ENCODE data around the gene MIA3. TPM values are rescaled to one million over a fixed set of nuclear protein-coding genes. Genes with fewer than 3 reads are reported as not detected.

The MIA3 gene
- total and polyA plus RNA-seq, 2 of the 4 experiments (the other 2 are of a cell fraction) = 35.0 to 45.4 TPM

- no peaks in the 10 kb centered on the region for H3K9me1 ChIP-seq (ENCODE audit: insufficient read depth, low read length)
- dilution Hi-C loops (cut with HindIII; ENCODE audit: low sequenced_read_pairs, unreplicated experiment) = no loop called here
- H4K20me1 ChIP-seq (ENCODE audit: insufficient read depth, low read length) = no peaks in the 10 kb centered on the region
- H3K18ac ChIP-seq (ENCODE audit: low read depth, low read length) = no peak overlapping the region
- DNase-seq (no peak), ATAC-seq (ENCODE audit: low read depth) (no peak)
- H3K56ac ChIP-seq (ENCODE audit: extremely low read depth, insufficient read depth, low read length) = no peak overlapping the region
- no peak for TF ChIP-seq CHD1 (IDR thresholded peaks at IDR 0.05; ENCODE audit: low read depth, low read length)
- no peak for TF ChIP-seq USF2 (IDR thresholded peaks at IDR 0.05; ENCODE audit: low read depth, low read length)
- no peak for TF ChIP-seq BHLHE40 (IDR thresholded peaks at IDR 0.05; ENCODE audit: low read depth, low read length)
- TF ChIP-seq CTCF (conservative IDR thresholded peaks at IDR 0.05; ENCODE audit: low read depth, low read length) = no peak
- no peak for TF ChIP-seq CEBPB (IDR thresholded peaks at IDR 0.05; ENCODE audit: low read depth, low read length)
- no peak for TF ChIP-seq NFE2L2 (IDR thresholded peaks at IDR 0.05; ENCODE audit: low read depth, low read length)
- TF ChIP-seq RAD21 (IDR thresholded peaks at IDR 0.05; ENCODE audit: low read length) = no peak
- no peak overlapping the region for H4K91ac ChIP-seq (ENCODE audit: insufficient read depth, low read depth, low read length)
- H3K27ac ChIP-seq (ENCODE audit: insufficient read depth, low read length) = no peak overlapping the region
- no peaks in the 10 kb centered on the region for H3K9me3 ChIP-seq (ENCODE audit: control insufficient read depth, insufficient read depth, low read length)
- no peak overlapping the region for H2BK120ac ChIP-seq (ENCODE audit: low read depth, low read length)
- H3K14ac ChIP-seq (replicated peaks; ENCODE audit: low read depth, low read length) = no peak overlapping the region
- no peak overlapping the region for H4K8ac ChIP-seq (ENCODE audit: low read depth in 2 of 2, low read length in 2 of 2)
- H2AK9ac ChIP-seq (replicated peaks; ENCODE audit: low read depth, low read length, poor library complexity) = no peak overlapping the region
- ChIA-PET CTCF (no interaction called here), POLR2A (ENCODE audit: unreplicated experiment) (no interaction called here)
- H3K9ac ChIP-seq (ENCODE audit: low read depth, low read length) = no peak overlapping the region
- no peak overlapping the region for H2BK5ac ChIP-seq (ENCODE audit: low read depth, low read length, poor library complexity, severe bottlenecking)
- H3K36me3 ChIP-seq (ENCODE audit: control insufficient read depth, insufficient read depth, low read length) = peaks cover 3% of the 10 kb centered on the region; the same call in 1 of the 2 replicates
- no CpG with 5 or more reads among the region's 2 CpGs for WGBS, 2 experiments (ENCODE audit: extremely low coverage in 2 of 2, insufficient read length in 1 of 2)
- in situ Hi-C loops (cut with MboI; ENCODE audit: low sequenced_read_pairs) = no loop called here
- no peak overlapping the region for H2BK20ac ChIP-seq (ENCODE audit: low read depth, low read length)
- peaks cover 13 to 24% of the 10 kb centered on the region in 2 experiments for H3K79me1 ChIP-seq (ENCODE audit: low read depth in 1 of 2, low read length in 2 of 2)
- intact Hi-C loops (cut with micrococcal nuclease) = no loop called here
- H3K4me2 ChIP-seq (ENCODE audit: low read depth, low read length) = no peak overlapping the region
- no peak overlapping the region for H3K23ac ChIP-seq (ENCODE audit: low read depth, low read length)
- no peaks in the 10 kb centered on the region for H3K27me3 ChIP-seq (ENCODE audit: control insufficient read depth, insufficient read depth, low read length)
- no peak overlapping the region for H2BK15ac ChIP-seq (ENCODE audit: low read depth, low read length)
- no peak overlapping the region for H2AFZ ChIP-seq (replicated peaks; ENCODE audit: low read length, poor library complexity)
- no peak overlapping the region for H2AK5ac ChIP-seq (ENCODE audit: low read depth, low read length)
- BruUV-seq (replicated peaks) = no TSS peak
- no peak overlapping the region for H3K4me3 ChIP-seq (ENCODE audit: insufficient read depth, low read depth, low read length)
- peaks cover 4% of the 10 kb centered on the region; the same call in 1 of the 2 replicates for H3K4me1 ChIP-seq (ENCODE audit: control insufficient read depth, insufficient read depth, low read length)
- no peak overlapping the region for H3K4ac ChIP-seq (ENCODE audit: low read depth, low read length)
- no peak overlapping the region for H4K5ac ChIP-seq (ENCODE audit: low read depth, low read length)
Measured at GRCh38 chr1:222586842-222587241, 31.1 kb upstream of the MIA3 start.
